Gastrocnemius medialis (tissue), 4 donors: ENCODE data around the gene TTLL7. TPM values are rescaled to one million over a fixed set of nuclear protein-coding genes. Genes with fewer than 3 reads are reported as not detected.

Source experiments
- ATAC-seq, 2 donors: fragments of 150-250 bp; one replicate each; pipeline ENCODE4 v1.9.1; 2016
- DNase-seq, 2 donors: peaks; one replicate each; pipeline ENCODE4 v3.0.0-alpha.2; 2019
- H3K27ac ChIP-seq, 4 donors: fragments of 200-600 bp; sonication (generic); 1 replicate in 1 of 4; 2 replicates in 3 of 4; pipeline ENCODE4 v1.5.1; 2016 to 2018; ENCODE audit warnings: mild to moderate bottlenecking in 2 of 4, moderate library complexity in 1 of 4
- H3K27me3 ChIP-seq, 3 donors: fragments of 200-600 bp; sonication (generic) in 2 of 3; 1 replicate in 1 of 3; 2 replicates in 2 of 3; pipeline versions ENCODE4 v1.5.1 to v1.6.0; 2016 to 2019; ENCODE audit warnings: mild to moderate bottlenecking in 1 of 3, moderate library complexity in 1 of 3
- H3K36me3 ChIP-seq, 2 donors: fragments of 200-600 bp; sonication (generic) in 1 of 2; one replicate each; pipeline ENCODE4 v1.5.1; 2017 to 2018
- H3K4me1 ChIP-seq, 2 donors: fragments of 200-600 bp; sonication (generic) in 1 of 2; one replicate each; pipeline ENCODE4 v1.5.1; 2016 to 2017; ENCODE audit warnings: mild to moderate bottlenecking in 2 of 2
- H3K4me3 ChIP-seq, 4 donors: fragments of 200-600 bp; sonication (generic) in 3 of 4; 1 replicate in 1 of 4; 2 replicates in 3 of 4; pipeline ENCODE4 v1.5.1; 2016 to 2019; ENCODE audit warnings: mild to moderate bottlenecking in 2 of 4
- H3K9me3 ChIP-seq, 3 donors: fragments of 200-600 bp; sonication (generic) in 2 of 3; 1 replicate in 1 of 3; 2 replicates in 2 of 3; pipeline ENCODE4 v1.5.1; 2016 to 2019
- POLR2A ChIP-seq, 2 donors: fragments of 450-650 bp; IDR thresholded peaks; one replicate each; pipeline ENCODE4 v1.6.1; 2017; ENCODE audit warnings: antibody characterized with exemption in 2 of 2, mild to moderate bottlenecking in 2 of 2, moderate library complexity in 2 of 2
- in situ Hi-C, 4 donors: fragments of 200-750 bp; cut with MboI; loops; one replicate each; pipeline versions ENCODE4 v1.15.0 to v1.8.0; 2017; ENCODE audit warnings: low sequenced_read_pairs in 4 of 4
- intact Hi-C: fragments of 100-400 bp; cut with DNase I; formaldehyde crosslinking; loops from one replicate; pipeline ENCODE4 v1.15.1; 2023; ENCODE audit warnings: low total_unique reads
- total RNA-seq, 4 donors: library from RNA; depleted of rRNA; stranded (reverse); fragments of >200 nt; gene quantifications; one replicate each; pipeline versions ENCODE4 v1.1.0 to v1.2.3, GENCODE V29; 2016
- TF ChIP-seq, protein P1 (sequence below), 5 experiments: fragments of 450-650 bp in 3 of 5; fragments of 200-600 bp in 2 of 5; sonication (generic) in 2 of 5; IDR thresholded peaks in 4 of 5; conservative IDR thresholded peaks in 1 of 5; 1 replicate in 4 of 5; 2 replicates in 1 of 5; pipeline ENCODE4 v1.5.1; 2016 to 2019; ENCODE audit warnings: antibody characterized with exemption in 5 of 5, mild to moderate bottlenecking in 3 of 5, moderate library complexity in 3 of 5

The TTLL7 gene
- total RNA-seq, 4 donors from 2014 or later: 8.2 to 22.9 (median 12.3) TPM

DNA sequence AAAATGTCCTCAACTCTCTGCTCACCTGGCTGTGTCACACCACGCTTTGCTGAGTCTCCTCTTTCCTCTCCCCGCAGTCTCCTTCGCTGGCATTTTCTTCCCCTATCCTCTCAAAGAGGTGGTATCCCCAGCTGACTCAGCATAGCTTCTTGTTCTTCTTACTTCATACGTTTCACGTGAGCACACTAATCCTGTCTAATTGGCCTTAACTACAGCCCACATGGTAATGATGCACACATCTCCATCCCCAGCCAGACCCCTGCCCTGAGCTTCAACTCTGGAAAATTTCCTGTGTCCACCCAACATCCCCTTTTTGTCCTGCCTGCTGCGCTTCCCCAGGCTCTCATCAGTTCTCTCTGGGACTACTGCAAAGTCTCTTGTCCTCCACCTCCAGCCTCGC lies 169.8 kb downstream of the TTLL7 start:
- in situ Hi-C loops (no loop called here), intact Hi-C loops (no loop called here)
- TF ChIP-seq, protein P1, sequence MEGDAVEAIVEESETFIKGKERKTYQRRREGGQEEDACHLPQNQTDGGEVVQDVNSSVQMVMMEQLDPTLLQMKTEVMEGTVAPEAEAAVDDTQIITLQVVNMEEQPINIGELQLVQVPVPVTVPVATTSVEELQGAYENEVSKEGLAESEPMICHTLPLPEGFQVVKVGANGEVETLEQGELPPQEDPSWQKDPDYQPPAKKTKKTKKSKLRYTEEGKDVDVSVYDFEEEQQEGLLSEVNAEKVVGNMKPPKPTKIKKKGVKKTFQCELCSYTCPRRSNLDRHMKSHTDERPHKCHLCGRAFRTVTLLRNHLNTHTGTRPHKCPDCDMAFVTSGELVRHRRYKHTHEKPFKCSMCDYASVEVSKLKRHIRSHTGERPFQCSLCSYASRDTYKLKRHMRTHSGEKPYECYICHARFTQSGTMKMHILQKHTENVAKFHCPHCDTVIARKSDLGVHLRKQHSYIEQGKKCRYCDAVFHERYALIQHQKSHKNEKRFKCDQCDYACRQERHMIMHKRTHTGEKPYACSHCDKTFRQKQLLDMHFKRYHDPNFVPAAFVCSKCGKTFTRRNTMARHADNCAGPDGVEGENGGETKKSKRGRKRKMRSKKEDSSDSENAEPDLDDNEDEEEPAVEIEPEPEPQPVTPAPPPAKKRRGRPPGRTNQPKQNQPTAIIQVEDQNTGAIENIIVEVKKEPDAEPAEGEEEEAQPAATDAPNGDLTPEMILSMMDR (IDR thresholded peaks at IDR 0.05 in 4 of 5, conservative IDR thresholded peaks at IDR 0.05 in 1 of 5): no peak
- no peak for TF ChIP-seq POLR2A (IDR thresholded peaks at IDR 0.05)
- ATAC-seq (no peak), DNase-seq (no peak)
- no peaks in the 10 kb centered on the region for H3K27me3 ChIP-seq
- no peak overlapping the region for H3K27ac ChIP-seq
- H3K4me1 ChIP-seq: no peaks in the 10 kb centered on the region
- H3K36me3 ChIP-seq: no peaks in the 10 kb centered on the region
- H3K4me3 ChIP-seq: no peak overlapping the region
- peaks cover 0 to 3% (median 0%) of the 10 kb centered on the region in 3 donors for H3K9me3 ChIP-seq

DNA sequence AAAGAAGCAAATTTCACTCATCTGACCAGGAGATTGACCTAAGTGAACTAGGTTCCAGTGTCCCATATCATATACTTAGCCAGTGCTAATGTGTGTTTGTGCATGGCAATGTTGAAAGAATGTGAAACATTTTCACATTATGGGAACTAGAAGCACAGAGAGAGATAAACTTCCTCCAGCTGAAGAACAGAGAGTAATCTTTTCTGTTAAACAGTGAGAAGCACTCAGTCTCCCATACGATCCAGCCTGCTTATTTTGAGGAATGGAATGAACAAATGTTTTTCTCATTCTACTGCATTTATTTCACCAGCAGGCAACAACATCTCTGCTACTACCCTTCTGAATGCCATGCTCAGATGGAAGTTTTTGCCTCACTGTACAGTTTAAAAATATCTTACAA lies 170.5 kb downstream of the TTLL7 start:
- Histone ChIP-seq H3K27me3 (no peaks in the 10 kb centered on the region), H3K4me1 (no peaks in the 10 kb centered on the region), H3K27ac (no peak overlapping the region), H3K4me3 (no peak overlapping the region), H3K9me3 (peaks cover 0 to 3% (median 0%) of the 10 kb centered on the region in 3 donors), H3K36me3 (no peaks in the 10 kb centered on the region)
- DNase-seq (no peak), ATAC-seq (no peak)
- in situ Hi-C loops: no loop called here
- intact Hi-C loops: no loop called here
- no peak for TF ChIP-seq POLR2A (IDR thresholded peaks at IDR 0.05)
- TF ChIP-seq, protein P1 (IDR thresholded peaks at IDR 0.05 in 4 of 5, conservative IDR thresholded peaks at IDR 0.05 in 1 of 5): no peak

DNA sequence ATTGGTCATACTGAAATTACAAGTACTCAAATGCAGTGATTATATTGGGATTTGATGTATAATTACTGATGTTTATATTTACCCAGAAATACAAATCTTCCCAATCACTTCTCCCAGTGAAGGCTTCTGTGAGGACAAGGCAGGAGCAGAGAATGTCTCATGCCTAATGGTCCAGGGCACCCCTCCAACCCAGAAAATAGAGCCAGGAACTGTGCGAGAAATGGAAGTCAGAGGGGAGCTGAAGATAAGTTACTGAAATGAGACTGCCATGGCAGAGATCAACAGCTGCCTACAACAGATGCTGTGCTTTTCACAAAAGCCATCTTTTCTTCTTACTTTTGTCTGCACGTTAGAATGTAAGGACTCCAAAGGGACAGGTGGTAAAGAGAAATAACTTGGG lies 171.2 kb downstream of the TTLL7 start:
- H3K27me3 ChIP-seq: no peaks in the 10 kb centered on the region
- H3K27ac ChIP-seq: no peak overlapping the region
- H3K4me1 ChIP-seq: no peaks in the 10 kb centered on the region
- TF ChIP-seq, protein P1 (IDR thresholded peaks at IDR 0.05 in 4 of 5, conservative IDR thresholded peaks at IDR 0.05 in 1 of 5): no peak
- TF ChIP-seq POLR2A (IDR thresholded peaks at IDR 0.05): no peak
- DNase-seq (no peak), ATAC-seq (no peak)
- H3K4me3 ChIP-seq: no peak overlapping the region
- in situ Hi-C loops (no loop called here), intact Hi-C loops (no loop called here)
- no peaks in the 10 kb centered on the region for H3K36me3 ChIP-seq
- no peaks in the 10 kb centered on the region for H3K9me3 ChIP-seq

DNA sequence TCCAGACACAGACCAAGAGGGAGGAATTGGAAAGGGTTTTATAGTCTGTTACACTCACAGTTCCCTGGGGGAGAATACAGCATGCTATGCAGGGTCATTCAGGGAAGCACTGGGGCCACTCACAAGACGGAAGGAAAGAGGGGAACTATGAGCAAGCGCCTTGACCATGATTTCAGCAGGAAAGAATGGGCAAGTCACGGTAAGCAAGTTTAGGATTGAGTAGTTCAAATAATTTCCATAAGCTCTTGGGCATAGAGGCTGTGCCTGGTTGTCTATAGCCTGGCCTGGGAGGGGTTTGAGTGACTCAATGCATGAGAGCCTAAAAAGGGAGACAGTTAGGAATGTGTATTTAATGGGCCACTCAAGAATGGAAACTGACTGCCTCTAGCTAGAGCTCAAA lies 176.7 kb downstream of the TTLL7 start:
- in situ Hi-C loops (no loop called here), intact Hi-C loops (no loop called here)
- no peaks in the 10 kb centered on the region for H3K27me3 ChIP-seq
- no peaks in the 10 kb centered on the region for H3K36me3 ChIP-seq
- no peaks in the 10 kb centered on the region for H3K4me1 ChIP-seq
- no peak overlapping the region for H3K27ac ChIP-seq
- H3K4me3 ChIP-seq: no peak overlapping the region
- H3K9me3 ChIP-seq: no peaks in the 10 kb centered on the region
- DNase-seq (no peak), ATAC-seq (no peak)
- TF ChIP-seq, protein P1 (IDR thresholded peaks at IDR 0.05 in 4 of 5, conservative IDR thresholded peaks at IDR 0.05 in 1 of 5): no peak
- no peak for TF ChIP-seq POLR2A (IDR thresholded peaks at IDR 0.05)

DNA sequence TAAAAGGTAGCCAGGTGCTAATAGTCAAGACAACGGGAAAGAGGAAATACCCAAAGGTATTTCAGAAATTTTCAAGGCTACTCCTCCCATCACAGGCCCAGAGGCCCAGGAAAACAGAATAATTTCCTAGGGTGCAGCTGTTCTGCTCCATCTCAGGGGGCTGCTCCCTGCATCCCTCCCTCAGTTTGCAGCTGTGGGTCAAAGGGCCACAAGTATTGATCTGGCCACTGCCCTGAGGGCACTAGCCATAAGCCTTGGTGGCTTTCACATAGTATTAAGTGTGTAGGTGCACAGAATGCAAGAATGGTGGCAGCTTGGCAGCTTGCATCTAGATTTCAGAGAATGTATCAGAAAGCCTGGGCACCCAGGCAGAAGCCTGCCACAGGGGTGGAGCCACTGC lies 179.5 kb downstream of the TTLL7 start:
- Histone ChIP-seq H3K9me3 (no peaks in the 10 kb centered on the region), H3K36me3 (no peaks in the 10 kb centered on the region), H3K27ac (no peak overlapping the region), H3K4me1 (peaks cover 4 to 8% of the 10 kb centered on the region in 2 donors), H3K27me3 (no peaks in the 10 kb centered on the region), H3K4me3 (no peak overlapping the region)
- intact Hi-C loops: no loop called here
- ATAC-seq (no peak), DNase-seq (no peak)
- in situ Hi-C loops: no loop called here
- TF ChIP-seq, protein P1 (IDR thresholded peaks at IDR 0.05 in 4 of 5, conservative IDR thresholded peaks at IDR 0.05 in 1 of 5): no peak
